HEK293T (cell line): ENCODE data around the gene ARID1A.

ENCODE experiments used
- ARNT ChIP-seq: fragments of 450-650 bp; IDR thresholded peaks from 2 replicates; pipeline ENCODE4 v1.6.1; 2017; ENCODE audit warnings: mild to moderate bottlenecking
- BHLHE40 ChIP-seq: fragments of 450-650 bp; IDR thresholded peaks from 2 replicates; pipeline ENCODE4 v1.6.1; 2016; ENCODE audit warnings: mild to moderate bottlenecking, moderate library complexity, borderline replicate concordance
- ELF4 ChIP-seq: fragments of 450-650 bp; IDR thresholded peaks from 2 replicates; pipeline ENCODE4 v1.6.1; 2017; ENCODE audit warnings: antibody characterized with exemption

- TF ChIP-seq ELF4 = no peak
- no peak for TF ChIP-seq BHLHE40
- TF ChIP-seq ARNT = no peak
These were observed 32.8 kb downstream of the ARID1A start for GRCh38 chr1:26728645-26729044.
